ENCODE measurements around the gene MLPH. TPM values are rescaled to one million over a fixed set of nuclear protein-coding genes. Genes with fewer than 3 reads are reported as not detected.

The MLPH gene
- polyA plus RNA-seq, 1 donor, result 3.6 TPM

GRCh38 chr2:237546040-237546875 lies 59.2 kb downstream of the MLPH start:
- no peak for DNase-seq

GRCh38 chr2:237546876-237547395 lies 59.9 kb downstream of the MLPH start:
- DNase-seq, result no peak

- no peak for DNase-seq
Observed at GRCh38 chr2:237547841-237548416, 60.9 kb downstream of the MLPH start.

GRCh38 chr2:237549216-237549615 lies 62.2 kb downstream of the MLPH start:
- no peak for DNase-seq

- DNase-seq, result no peak
Observed at GRCh38 chr2:237549643-237550415, 62.8 kb downstream of the MLPH start.

GRCh38 chr2:237551071-237551574 lies 64.1 kb downstream of the MLPH start:
- no peak for DNase-seq

GRCh38 chr2:237552908-237553307 lies 65.9 kb downstream of the MLPH start:
- DNase-seq, result no peak

GRCh38 chr2:237553948-237554347 lies 66.9 kb downstream of the MLPH start:
- DNase-seq, result no peak

- DNase-seq, result no peak
Observed at GRCh38 chr2:237555560-237555959, 68.5 kb downstream of the MLPH start.

- no peak for DNase-seq
Observed at GRCh38 chr2:237556773-237557632, 70.0 kb downstream of the MLPH start.

- DNase-seq, result no peak
Observed at GRCh38 chr2:237557633-237558015, 70.6 kb downstream of the MLPH start.

GRCh38 chr2:237558961-237559641 lies 72.0 kb downstream of the MLPH start:
- no peak for DNase-seq

GRCh38 chr2:237561221-237561620 lies 74.2 kb downstream of the MLPH start:
- no peak for DNase-seq

- peak; percentile 61 for DNase-seq
Observed at GRCh38 chr2:237563816-237564215, 76.8 kb downstream of the MLPH start.

GRCh38 chr2:237564526-237565131 lies 77.6 kb downstream of the MLPH start:
- no peak for DNase-seq

- no peak for DNase-seq
Observed at GRCh38 chr2:237565974-237566373, 78.9 kb downstream of the MLPH start.

- no peak for DNase-seq
Observed at GRCh38 chr2:237566401-237567235, 79.6 kb downstream of the MLPH start, which contains the start of gene PRLH. Gene PRLH, plus strand, starts transcription at chr2:237566574. Its CDS starts 0 bp downstream, at chr2:237566574.

- DNase-seq, result no peak
Observed at GRCh38 chr2:237567276-237568029, 80.4 kb downstream of the MLPH start.
